HG03103 (cell line): ENCODE measurements around the gene ICE2.
"Not testable (repeated sequence)": the region's sequence is repeated elsewhere in the genome, so short reads cannot be mapped to it uniquely, and the experiment has no call there.

ENCODE experiments used
- ATAC-seq: cut with Tn5 transposase; IDR thresholded peaks from one replicate; pipeline ENCODE4 v1.9.1; 2021; ENCODE audit warnings: low read depth; ENCODE audit not compliant: unreplicated experiment

The ICE2 gene

GRCh38 chr15:60411774-60412425 is 67.0 kb downstream of the ICE2 start:
- no peak for ATAC-seq

DNA sequence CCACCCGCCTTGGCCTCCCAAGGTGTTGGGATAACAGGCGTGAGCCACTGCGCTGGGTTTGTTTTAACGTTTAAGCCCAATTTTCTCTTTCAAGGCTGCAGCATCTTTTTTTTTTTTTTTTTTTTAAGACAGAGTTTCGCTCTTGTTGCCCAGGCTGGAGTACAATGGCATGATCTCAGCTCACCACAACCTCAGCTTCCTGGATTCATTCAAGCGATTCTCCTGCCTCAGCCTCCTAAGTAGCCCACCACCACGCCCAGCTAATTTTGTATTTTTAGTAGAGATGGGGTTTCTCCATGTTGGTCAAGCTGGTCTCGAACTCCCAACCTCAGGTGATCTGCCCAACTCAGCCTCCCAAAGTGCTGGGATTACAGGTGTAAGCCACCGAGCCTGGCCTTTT is 68.6 kb downstream of the ICE2 start:
- ATAC-seq, result not testable (repeated sequence)

GRCh38 chr15:60408463-60408981 is 70.4 kb downstream of the ICE2 start:
- ATAC-seq, result no peak

DNA sequence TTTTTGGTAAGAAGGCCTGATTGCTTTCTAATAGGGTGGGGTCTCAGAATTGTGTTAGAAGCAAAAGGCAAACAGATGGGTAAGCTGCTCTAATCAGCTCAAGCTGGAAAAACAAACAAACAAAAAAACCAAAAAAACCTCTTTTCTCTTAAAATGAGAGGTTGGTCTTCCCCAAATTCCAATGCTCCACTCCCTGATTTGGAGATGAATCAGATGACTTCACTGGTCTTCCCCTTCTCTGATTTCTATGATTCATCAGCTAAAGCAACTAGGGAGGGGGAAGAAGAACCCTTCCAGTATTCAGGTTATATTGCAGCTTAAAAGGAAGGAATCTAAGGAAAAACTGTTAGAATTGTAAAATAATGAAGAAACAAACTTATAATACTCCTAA is 71.5 kb downstream of the ICE2 start:
- ATAC-seq, result no peak

DNA sequence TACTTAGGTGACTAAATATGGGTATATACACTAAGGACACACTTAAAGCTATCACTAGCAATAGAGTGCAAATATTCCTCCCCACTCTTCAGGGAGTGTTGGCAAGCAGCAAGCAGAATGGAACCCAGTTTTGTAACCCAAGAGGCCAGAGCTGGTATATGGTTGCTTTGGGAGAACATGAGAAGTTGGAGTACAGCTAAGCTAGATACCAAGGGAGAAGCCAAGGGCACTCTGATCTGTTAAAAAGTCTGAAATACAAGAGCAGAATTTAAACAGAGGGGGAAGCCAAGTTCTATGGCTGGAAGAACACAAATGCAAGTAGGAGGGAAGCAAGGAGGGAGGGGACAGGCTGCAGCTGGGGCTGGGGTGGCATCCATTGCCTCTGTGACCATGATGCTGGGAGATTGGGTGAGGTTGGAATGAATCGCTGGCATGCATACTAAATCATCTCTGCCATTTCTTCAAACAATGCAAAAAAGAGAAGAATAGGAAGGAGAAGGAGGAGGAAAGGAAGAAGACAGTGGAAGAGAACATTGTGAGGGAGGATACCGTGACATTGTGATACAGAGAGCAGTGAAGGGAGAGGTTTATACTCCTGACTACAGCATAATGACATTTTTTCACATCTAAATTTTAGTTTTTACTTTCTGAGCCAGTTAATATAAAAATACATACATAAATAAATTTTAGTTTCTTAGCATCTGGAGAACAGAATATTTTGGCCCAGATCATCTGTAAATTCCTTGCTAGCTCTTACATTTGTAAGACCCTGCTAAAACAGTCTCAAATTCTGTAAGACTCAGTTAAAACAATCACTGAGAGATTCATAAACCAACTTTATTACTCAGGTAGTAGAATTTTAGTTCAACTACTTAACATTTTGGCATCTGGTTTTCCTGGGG is 72.2 kb downstream of the ICE2 start:
- ATAC-seq, result no peak

DNA sequence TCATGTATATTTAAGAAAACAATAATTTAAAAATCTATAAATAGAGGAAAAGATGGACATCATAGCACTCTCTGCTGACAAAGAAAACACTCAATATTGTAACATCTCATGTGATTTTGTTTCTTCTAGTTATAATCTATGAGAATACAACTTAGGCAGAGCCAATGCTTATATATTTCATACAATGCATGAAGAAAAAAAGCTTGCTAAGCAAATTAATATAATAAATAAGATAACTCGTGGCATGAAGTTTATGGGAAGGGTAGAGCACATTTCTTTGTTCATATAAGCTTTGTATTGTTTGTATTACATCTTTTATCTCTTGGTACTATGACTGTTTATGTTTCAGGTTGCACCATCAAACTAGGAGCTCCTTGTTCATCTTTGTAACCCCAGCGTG is 73.5 kb downstream of the ICE2 start:
- ATAC-seq, result no peak

GRCh38 chr15:60404351-60404750 is 74.6 kb downstream of the ICE2 start:
- ATAC-seq, result not testable (repeated sequence)

- no peak for ATAC-seq
These were observed 78.0 kb downstream of the ICE2 start for GRCh38 chr15:60400944-60401343.

- no peak for ATAC-seq
These were observed 79.0 kb downstream of the ICE2 start for GRCh38 chr15:60399931-60400330.

GRCh38 chr15:60399246-60399915 is 79.6 kb downstream of the ICE2 start:
- no peak for ATAC-seq

- ATAC-seq, result peak; percentile 62
These were observed 81.0 kb downstream of the ICE2 start, which contains the start of gene ANXA2 for GRCh38 chr15:60397772-60398445. ANXA2 (minus strand) TSS chr15:60397986; CDS start chr15:60386075, 11,911 bp downstream.

GRCh38 chr15:60396958-60397771 is 81.8 kb downstream of the ICE2 start:
- peak; percentile 64 for ATAC-seq

DNA sequence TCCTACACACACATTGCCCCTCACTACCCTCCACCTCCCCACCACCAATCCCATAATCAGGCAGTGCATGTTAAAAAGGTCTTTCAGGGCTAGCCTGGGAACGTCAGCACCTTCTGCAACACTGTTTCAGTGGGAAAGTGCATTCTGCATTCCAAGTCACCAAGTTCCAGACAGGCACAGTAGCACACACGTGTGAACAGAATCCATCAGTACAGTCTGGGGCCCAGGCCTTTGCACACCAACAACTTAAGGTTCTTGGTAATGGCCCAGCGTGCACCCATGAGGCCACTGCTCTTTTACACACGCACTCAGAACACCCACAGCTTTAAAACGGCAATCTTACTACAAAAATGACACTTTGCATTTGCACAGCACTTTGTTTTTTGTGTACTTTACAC is 82.4 kb downstream of the ICE2 start:
- ATAC-seq, result no peak

- no peak for ATAC-seq
These were observed 82.8 kb downstream of the ICE2 start for GRCh38 chr15:60396100-60396499.

- ATAC-seq, result no peak
These were observed 83.5 kb downstream of the ICE2 start for GRCh38 chr15:60395276-60396011.

DNA sequence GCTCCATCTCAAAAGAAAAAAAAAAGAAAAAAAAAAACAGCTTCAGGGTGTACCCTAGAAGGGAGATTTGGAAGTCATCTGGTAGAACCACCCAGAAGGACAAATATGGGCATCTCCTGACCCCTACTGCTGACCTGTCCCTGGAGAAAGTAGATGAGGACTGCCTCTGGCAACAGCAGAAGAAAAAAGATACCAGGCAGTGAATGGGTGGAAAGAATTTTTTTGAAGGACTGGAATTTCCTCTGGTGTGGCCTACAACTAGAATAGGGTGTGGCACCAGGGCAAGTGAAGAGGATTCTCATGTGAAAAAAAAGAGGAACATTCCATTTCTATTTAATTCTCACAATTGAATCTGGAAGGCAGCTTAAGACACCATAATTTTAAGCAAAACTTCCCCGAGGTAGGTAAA is 84.2 kb downstream of the ICE2 start:
- no peak for ATAC-seq

DNA sequence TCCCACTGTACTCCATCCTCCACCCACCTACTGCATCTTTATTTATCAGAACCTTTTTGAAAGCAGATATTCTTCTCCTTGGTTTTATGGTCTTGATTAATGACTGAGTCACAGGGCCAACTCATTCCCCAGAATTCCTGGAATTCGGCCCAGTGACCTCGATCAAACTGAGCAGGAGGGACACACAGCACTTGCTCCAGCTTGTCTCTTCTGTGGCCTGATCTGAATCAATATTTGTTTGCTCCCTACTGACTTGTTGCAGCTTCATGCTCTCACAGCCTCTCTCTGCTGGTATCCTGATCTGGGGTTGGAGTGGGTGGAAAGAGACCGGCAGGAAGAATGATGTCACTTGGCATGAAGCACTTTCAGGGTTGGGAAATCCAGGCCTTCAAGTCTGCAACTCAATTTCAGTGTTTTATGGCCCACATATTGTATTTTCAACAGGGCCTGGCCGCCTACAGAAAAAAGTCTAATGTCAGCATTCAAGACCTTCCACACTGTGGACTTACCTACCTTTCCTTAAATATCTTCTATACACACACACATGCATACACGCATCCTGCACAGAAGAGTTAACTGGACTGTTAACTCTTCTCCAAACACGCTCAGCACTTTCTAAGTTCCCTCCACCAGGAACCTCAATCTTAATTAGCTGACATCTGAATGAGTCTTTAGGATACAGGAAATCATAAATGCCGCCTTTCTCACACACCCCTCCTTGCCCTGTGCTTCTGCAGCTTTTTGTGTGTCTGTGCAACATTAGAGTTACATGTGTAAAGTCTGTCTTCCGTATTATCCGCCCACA is 85.8 kb downstream of the ICE2 start:
- no peak for ATAC-seq

DNA sequence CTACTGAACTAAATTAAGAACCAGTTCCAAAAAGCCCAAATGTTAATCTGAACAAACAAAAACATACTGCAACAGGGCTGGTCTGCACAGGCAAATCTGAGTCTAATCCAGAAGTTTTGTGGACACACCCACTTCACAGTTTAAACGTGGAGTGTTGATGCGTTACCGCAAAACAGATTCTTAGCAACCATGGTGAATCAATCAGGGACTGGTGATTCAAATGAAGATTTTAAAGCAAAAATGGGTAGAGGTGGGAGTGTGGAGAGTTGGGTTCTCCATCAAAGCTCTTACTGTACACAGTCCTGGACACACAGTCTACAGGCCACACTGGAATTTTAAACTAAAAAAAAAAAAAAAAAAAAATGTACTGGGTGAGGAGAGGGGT is 86.3 kb downstream of the ICE2 start:
- ATAC-seq, result no peak
